Measurements from ENCODE around the gene SPTSSA.
"Not testable (repeated sequence)": the region's sequence is repeated elsewhere in the genome, so short reads cannot be mapped to it uniquely, and the experiment has no call there.

SPTSSA gene

GRCh38 chr14:34462132-34462893 lies at the start of gene SPTSSA:
SPTSSA (minus strand) TSS chr14:34462240; CDS start chr14:34462207, 33 bp downstream.
- peak; percentile 80 for DNase-seq

- no peak for DNase-seq
Observed at GRCh38 chr14:34507884-34508283, 45.8 kb upstream of the SPTSSA start.

GRCh38 chr14:34507459-34507858 lies 45.4 kb upstream of the SPTSSA start:
- no peak for DNase-seq

GRCh38 chr14:34505124-34505491 lies 43.1 kb upstream of the SPTSSA start:
- DNase-seq: not testable (repeated sequence)

- DNase-seq: not testable (repeated sequence)
Observed at GRCh38 chr14:34504027-34504426, 42.0 kb upstream of the SPTSSA start.

- DNase-seq: no peak
Observed at GRCh38 chr14:34502545-34503225, 40.6 kb upstream of the SPTSSA start.

- DNase-seq: no peak
Observed at GRCh38 chr14:34502001-34502400, 40.0 kb upstream of the SPTSSA start.

GRCh38 chr14:34501004-34501580 lies 39.1 kb upstream of the SPTSSA start:
- no peak for DNase-seq

- no peak for DNase-seq
Observed at GRCh38 chr14:34498684-34499412, 36.8 kb upstream of the SPTSSA start.

- no peak for DNase-seq
Observed at GRCh38 chr14:34496679-34497513, 34.9 kb upstream of the SPTSSA start.

GRCh38 chr14:34496007-34496678 lies 34.1 kb upstream of the SPTSSA start:
- no peak for DNase-seq

- DNase-seq: no peak
Observed at GRCh38 chr14:34489324-34489723, 27.3 kb upstream of the SPTSSA start.

GRCh38 chr14:34488528-34488927 lies 26.5 kb upstream of the SPTSSA start:
- no peak for DNase-seq

- DNase-seq: no peak
Observed at GRCh38 chr14:34484726-34485125, 22.7 kb upstream of the SPTSSA start.

GRCh38 chr14:34482463-34482862 lies 20.4 kb upstream of the SPTSSA start:
- DNase-seq: no peak

- no peak for DNase-seq
Observed at GRCh38 chr14:34479694-34480093, 17.7 kb upstream of the SPTSSA start.

GRCh38 chr14:34478261-34478660 lies 16.2 kb upstream of the SPTSSA start:
- no peak for DNase-seq

GRCh38 chr14:34476036-34476435 lies 14.0 kb upstream of the SPTSSA start:
- DNase-seq: not testable (repeated sequence)

- no peak for DNase-seq
Observed at GRCh38 chr14:34475163-34475562, 13.1 kb upstream of the SPTSSA start.

GRCh38 chr14:34474187-34474679 lies 12.2 kb upstream of the SPTSSA start:
- DNase-seq: no peak

GRCh38 chr14:34472706-34473279 lies 10.8 kb upstream of the SPTSSA start:
- DNase-seq: no peak

Data from activated effector memory CD4-positive, alpha-beta T cell treated with Interleukin-2 at 50 U/mL for 16 hours (primary cell).